ENCODE data around the gene GNB1L.

GRCh38 chr22:19823902-19824211 is 30.8 kb downstream of the GNB1L start:
- TF ChIP-seq, protein P1, sequence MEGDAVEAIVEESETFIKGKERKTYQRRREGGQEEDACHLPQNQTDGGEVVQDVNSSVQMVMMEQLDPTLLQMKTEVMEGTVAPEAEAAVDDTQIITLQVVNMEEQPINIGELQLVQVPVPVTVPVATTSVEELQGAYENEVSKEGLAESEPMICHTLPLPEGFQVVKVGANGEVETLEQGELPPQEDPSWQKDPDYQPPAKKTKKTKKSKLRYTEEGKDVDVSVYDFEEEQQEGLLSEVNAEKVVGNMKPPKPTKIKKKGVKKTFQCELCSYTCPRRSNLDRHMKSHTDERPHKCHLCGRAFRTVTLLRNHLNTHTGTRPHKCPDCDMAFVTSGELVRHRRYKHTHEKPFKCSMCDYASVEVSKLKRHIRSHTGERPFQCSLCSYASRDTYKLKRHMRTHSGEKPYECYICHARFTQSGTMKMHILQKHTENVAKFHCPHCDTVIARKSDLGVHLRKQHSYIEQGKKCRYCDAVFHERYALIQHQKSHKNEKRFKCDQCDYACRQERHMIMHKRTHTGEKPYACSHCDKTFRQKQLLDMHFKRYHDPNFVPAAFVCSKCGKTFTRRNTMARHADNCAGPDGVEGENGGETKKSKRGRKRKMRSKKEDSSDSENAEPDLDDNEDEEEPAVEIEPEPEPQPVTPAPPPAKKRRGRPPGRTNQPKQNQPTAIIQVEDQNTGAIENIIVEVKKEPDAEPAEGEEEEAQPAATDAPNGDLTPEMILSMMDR (IDR thresholded peaks at IDR 0.05; ENCODE audit: low read depth, low read length), result no peak
- TF ChIP-seq EZH2phosphoT487 (IDR thresholded peaks at IDR 0.05; ENCODE audit: low read depth), result no peak
